HCT116 (cell line): Measurements from ENCODE around the gene SPON1. TPM values are rescaled to one million over a fixed set of nuclear protein-coding genes. Genes with fewer than 3 reads are reported as not detected.
A peak's percentile ranks its signal among the peaks of the same experiment; 100 is the strongest.

Experiments
- ATAC-seq: fragments of 200-7000 bp; cut with Tn5 transposase; 2 replicates; pipeline ENCODE4 v1.9.1; 2020; ENCODE audit warnings: mild to moderate bottlenecking, moderate library complexity
- BruUV-seq: library from RNA; stranded (reverse); fragments of 400-500 nt; replicated peaks from 2 replicates; lab custom pipeline; 2021; lab: Mats Ljungman, UMichigan
- CTCF ChIA-PET: fragments of 300-600 bp; sonication (Branson Sonifier 250); formaldehyde crosslinking; loops from one replicate; lab custom pipeline; 2021; ENCODE audit warnings: antibody characterized with exemption; lab: Charles Lee
- POLR2A ChIA-PET: fragments of 300-600, 350-600 bp; sonication (Branson Sonifier 250); formaldehyde crosslinking; loops from one replicate; lab custom pipeline; 2021; ENCODE audit warnings: antibody characterized with exemption; lab: Charles Lee
- RAD21 ChIA-PET, 2 experiments: fragments of 300-600 bp; sonication (Branson Sonifier 250); formaldehyde crosslinking; loops; one replicate each; lab custom pipeline; 2023; ENCODE audit warnings: low total read pairs in 2 of 2; ENCODE audit not compliant: uncharacterized antibody in 2 of 2, unreplicated experiment in 2 of 2, low non-redundant PET in 1 of 2; lab: Charles Lee
- DNase-seq: peaks from one replicate; pipeline ENCODE4 v3.0.0-alpha.2; 2010; ENCODE audit warnings: low read depth, low spot score
- H2AFZ ChIP-seq: fragments of 200-600 bp; shearing (Covaris generic), sonication (generic); 2 replicates; pipeline ENCODE4 v1.6.1; 2017; ENCODE audit warnings: low read depth, mixed run types, mixed read lengths, antibody characterized with exemption, low read length; ENCODE audit not compliant: poor library complexity, severe bottlenecking
- H3K27ac ChIP-seq: 2 replicates; pipeline ENCODE4 v1.5.1; 2012; ENCODE audit warnings: low read depth, low read length
- H3K27me3 ChIP-seq: fragments of 200-600 bp; sonication (generic); 2 replicates; pipeline ENCODE4 v1.6.1; 2016; ENCODE audit warnings: mixed run types, low read length, mixed read lengths; ENCODE audit not compliant: insufficient read depth
- H3K36me3 ChIP-seq, 2 experiments: fragments of 200-500 bp in 1 of 2; fragments of 200-600 bp in 1 of 2; sonication (Bioruptor generic) in 1 of 2; sonication (generic) in 1 of 2; 2 replicates each; pipeline versions ENCODE4 v1.5.1 to v1.6.1; 2014 to 2016; ENCODE audit warnings: low read length in 2 of 2, inconsistent platforms in 1 of 2, mixed read lengths in 1 of 2, mixed run types in 1 of 2; ENCODE audit not compliant: insufficient read depth in 2 of 2, control insufficient read depth in 1 of 2
- H3K4me1 ChIP-seq, 2 experiments: fragments of 200-600 bp in 1 of 2; sonication (generic) in 1 of 2; 2 replicates each; pipeline versions ENCODE4 v1.5.1 to v1.6.1; 2012 to 2017; ENCODE audit warnings: low read length in 2 of 2, inconsistent platforms in 1 of 2, mild to moderate bottlenecking in 1 of 2, mixed read lengths in 1 of 2, mixed run types in 1 of 2, moderate library complexity in 1 of 2; ENCODE audit not compliant: insufficient read depth in 2 of 2, control insufficient read depth in 1 of 2
- H3K4me2 ChIP-seq: fragments of 200-600 bp; sonication (generic); 2 replicates; pipeline ENCODE4 v1.6.1; 2017; ENCODE audit warnings: mixed run types, low read length, mixed read lengths
- H3K4me3 ChIP-seq, 2 experiments: fragments of 200-600 bp in 1 of 2; sonication (generic) in 1 of 2; replicated peaks in 1 of 2; 2 replicates each; pipeline ENCODE4 v1.5.1; 2011 to 2016; ENCODE audit warnings: low read length in 2 of 2, control low read depth in 1 of 2, low read depth in 1 of 2, mild to moderate bottlenecking in 1 of 2, mixed read lengths in 1 of 2, mixed run types in 1 of 2
- H3K79me2 ChIP-seq: fragments of 200-600 bp; sonication (generic); 2 replicates; pipeline ENCODE4 v1.6.1; 2017; ENCODE audit warnings: mild to moderate bottlenecking, mixed run types, low read length, moderate library complexity, mixed read lengths; ENCODE audit not compliant: insufficient read depth
- H3K9ac ChIP-seq: fragments of 200-600 bp; sonication (generic); 2 replicates; pipeline ENCODE4 v1.6.1; 2016; ENCODE audit warnings: low read length, mixed read lengths
- H3K9me2 ChIP-seq: fragments of 200-600 bp; sonication (generic), shearing (Covaris generic); 2 replicates; pipeline ENCODE4 v1.6.1; 2017; ENCODE audit warnings: mixed run types, mild to moderate bottlenecking, moderate library complexity; ENCODE audit not compliant: insufficient read depth
- H3K9me3 ChIP-seq, 2 experiments: fragments of 200-500 bp in 1 of 2; fragments of 200-600 bp in 1 of 2; sonication (Bioruptor generic) in 1 of 2; sonication (generic) in 1 of 2; 2 replicates each; pipeline ENCODE4 v1.6.1; 2014 to 2017; ENCODE audit warnings: low read length in 2 of 2, mixed read lengths in 2 of 2, inconsistent platforms in 1 of 2, low read depth in 1 of 2, mild to moderate bottlenecking in 1 of 2, mixed run types in 1 of 2, moderate library complexity in 1 of 2; ENCODE audit not compliant: control insufficient read depth in 1 of 2, insufficient read depth in 1 of 2
- H4K20me1 ChIP-seq: fragments of 200-600 bp; sonication (generic), shearing (Covaris generic); 2 replicates; pipeline ENCODE4 v1.6.1; 2017; ENCODE audit warnings: mixed run types, mild to moderate bottlenecking, moderate library complexity; ENCODE audit not compliant: insufficient read depth
- CBX3 ChIP-seq: IDR thresholded peaks from 2 replicates; pipeline ENCODE4 v1.6.1; 2012; ENCODE audit warnings: low read depth
- CEBPB ChIP-seq: IDR thresholded peaks from 2 replicates; pipeline ENCODE4 v1.6.1; 2012; ENCODE audit warnings: low read depth
- POLR2AphosphoS5 ChIP-seq: IDR thresholded peaks from 2 replicates; pipeline ENCODE4 v1.6.1; 2011; ENCODE audit warnings: mild to moderate bottlenecking, low read depth, low read length, moderate library complexity
- RAD21 ChIP-seq: IDR thresholded peaks from 2 replicates; pipeline ENCODE4 v1.6.1; 2012; ENCODE audit warnings: low read depth, mild to moderate bottlenecking
- SP1 ChIP-seq: IDR thresholded peaks from 2 replicates; pipeline ENCODE4 v1.6.1; 2012; ENCODE audit warnings: low read depth
- SRF ChIP-seq: IDR thresholded peaks from 2 replicates; pipeline ENCODE4 v1.6.1; 2012; ENCODE audit warnings: low read depth
- ZFX ChIP-seq: fragments of 450-650 bp; IDR thresholded peaks from 2 replicates; pipeline ENCODE4 v1.6.1; 2017
- ZNF274 ChIP-seq: fragments of 200-500 bp; sonication (Bioruptor generic); IDR thresholded peaks from 2 replicates; pipeline ENCODE4 v1.6.1; 2014; ENCODE audit warnings: mild to moderate bottlenecking, low read depth, low read length, inconsistent platforms
- intact Hi-C: fragments of 100-400 bp; cut with micrococcal nuclease; formaldehyde crosslinking; loops from 2 replicates; pipeline ENCODE4 v1.10.0; 2022
- total RNA-seq: library from RNA; stranded (reverse); gene quantifications from one replicate; pipeline ENCODE4 v1.2.1, GENCODE V29; 2021; ENCODE audit not compliant: unreplicated experiment

The SPON1 gene
- total RNA-seq, 1 experiment from 2014 or later: 0.17 TPM

DNA sequence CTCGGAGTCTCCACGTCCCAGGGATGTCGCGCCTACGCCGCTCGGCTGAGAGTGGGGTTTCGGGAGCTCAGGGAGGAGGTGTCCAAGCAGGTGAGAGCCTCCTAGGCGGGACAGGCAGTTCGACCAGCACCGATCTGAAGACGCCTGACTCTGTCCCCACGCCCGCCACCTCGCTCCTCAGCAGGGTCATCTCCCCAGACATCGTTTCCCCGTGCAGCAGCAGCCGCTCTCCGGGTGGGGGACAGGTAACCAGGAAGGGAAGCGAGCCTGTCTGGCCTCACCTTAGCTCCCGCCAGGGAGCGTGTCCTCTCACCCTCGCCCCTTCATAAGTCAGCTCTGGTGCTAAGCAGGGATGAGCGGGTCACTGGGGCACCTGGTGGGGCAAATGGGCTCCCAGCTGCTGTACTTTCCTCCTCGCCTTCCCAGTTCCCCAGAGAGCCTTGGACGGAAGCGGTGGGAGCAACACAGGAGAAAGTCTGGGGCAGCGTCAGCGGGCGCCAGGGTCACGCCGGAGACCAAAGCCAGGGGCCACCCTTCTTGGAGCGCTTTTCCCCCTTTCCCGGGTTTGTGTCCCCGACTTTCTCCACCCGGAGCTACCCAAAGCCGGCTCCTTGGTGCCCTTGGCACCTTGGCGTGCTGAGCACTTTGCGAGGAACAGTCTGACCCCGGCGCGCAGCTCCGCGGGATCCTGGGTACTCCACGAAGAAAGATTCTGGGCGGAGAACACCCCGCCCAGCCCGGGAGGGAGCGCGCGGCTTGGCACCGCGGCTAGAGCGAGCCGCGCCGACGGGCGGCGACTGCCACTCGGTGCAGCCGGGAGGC, 1.6 kb downstream of the SPON1 start:
- peak overlapping the region; percentile 78 for H2AFZ ChIP-seq
- intact Hi-C loops: no loop called here
- ChIA-PET CTCF (no interaction called here), POLR2A (no interaction called here), RAD21 (no interaction called here)
- H3K27ac ChIP-seq: no peak overlapping the region
- no peaks in the 10 kb centered on the region for H4K20me1 ChIP-seq
- peak; percentile 84 for ATAC-seq
- peak overlapping the region in 1 of 2 experiments; percentile 25; a peak in 1 of 4 replicates for H3K4me3 ChIP-seq
- no peaks in the 10 kb centered on the region for H3K9me3 ChIP-seq
- H3K79me2 ChIP-seq: no peaks in the 10 kb centered on the region
- DNase-seq: no peak
- H3K36me3 ChIP-seq: no peaks in the 10 kb centered on the region
- peaks cover 0 to 11% of the 10 kb centered on the region in 2 experiments; a peak in 2 of 4 replicates for H3K4me1 ChIP-seq
- 0 out of 2 replicates have a peak, but pooled peaks have one; percentile 15 for TF ChIP-seq RAD21
- no peak for TF ChIP-seq POLR2AphosphoS5
- peaks cover 7% of the 10 kb centered on the region; the same call in 1 of the 2 replicates for H3K27me3 ChIP-seq
- peak overlapping the region; percentile 56 for H3K4me2 ChIP-seq
- no peaks in the 10 kb centered on the region for H3K9me2 ChIP-seq
- no peak overlapping the region for H3K9ac ChIP-seq
- BruUV-seq: no TSS peak

DNA sequence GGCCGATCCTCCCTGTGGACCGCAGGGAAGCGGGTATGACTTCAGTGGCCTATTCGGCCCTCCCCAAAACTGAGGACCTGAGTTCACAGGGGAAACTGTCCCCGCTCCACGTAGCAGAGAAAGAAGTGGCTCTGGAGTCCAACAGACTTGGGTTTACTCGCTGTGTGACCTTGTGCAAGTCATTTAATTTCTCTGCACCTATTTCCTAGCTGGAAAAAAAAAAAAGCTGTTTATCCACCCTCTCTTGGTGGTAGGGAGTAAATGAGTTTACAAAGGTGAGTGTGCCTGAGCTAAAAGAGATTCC, 2.2 kb downstream of the SPON1 start:
- H3K4me3 ChIP-seq: peak overlapping the region; percentile 4 to 25; a peak in 1 of 4 replicates
- H3K4me1 ChIP-seq: peaks cover 0 to 11% of the 10 kb centered on the region in 2 experiments; a peak in 2 of 4 replicates
- H3K9me2 ChIP-seq: no peaks in the 10 kb centered on the region
- intact Hi-C loops: no loop called here
- no peaks in the 10 kb centered on the region for H4K20me1 ChIP-seq
- BruUV-seq: no TSS peak
- H2AFZ ChIP-seq: peak overlapping the region; percentile 78
- ATAC-seq (no peak), DNase-seq (no peak)
- H3K27ac ChIP-seq: no peak overlapping the region
- peaks cover 12% of the 10 kb centered on the region; the same call in 1 of the 2 replicates for H3K27me3 ChIP-seq
- no peak overlapping the region for H3K9ac ChIP-seq
- ChIA-PET CTCF (no interaction called here), POLR2A (no interaction called here), RAD21 (interaction anchor here in 1 of 2 experiments (0.7 kb wide), 1 partner anchor 192 kb away, joined by 3 read pairs; no protein-coding TSS in a partner anchor)
- H3K4me2 ChIP-seq: peak overlapping the region; percentile 56
- no peaks in the 10 kb centered on the region for H3K36me3 ChIP-seq
- no peaks in the 10 kb centered on the region for H3K79me2 ChIP-seq
- H3K9me3 ChIP-seq: no peaks in the 10 kb centered on the region
- TF ChIP-seq SRF: no peak
- TF ChIP-seq CBX3: no peak
- no peak for TF ChIP-seq ZNF274
- TF ChIP-seq SP1: no peak
- TF ChIP-seq ZFX: no peak
- TF ChIP-seq CEBPB: no peak
